ENCODE data around the gene AGBL1.

Gene AGBL1

DNA sequence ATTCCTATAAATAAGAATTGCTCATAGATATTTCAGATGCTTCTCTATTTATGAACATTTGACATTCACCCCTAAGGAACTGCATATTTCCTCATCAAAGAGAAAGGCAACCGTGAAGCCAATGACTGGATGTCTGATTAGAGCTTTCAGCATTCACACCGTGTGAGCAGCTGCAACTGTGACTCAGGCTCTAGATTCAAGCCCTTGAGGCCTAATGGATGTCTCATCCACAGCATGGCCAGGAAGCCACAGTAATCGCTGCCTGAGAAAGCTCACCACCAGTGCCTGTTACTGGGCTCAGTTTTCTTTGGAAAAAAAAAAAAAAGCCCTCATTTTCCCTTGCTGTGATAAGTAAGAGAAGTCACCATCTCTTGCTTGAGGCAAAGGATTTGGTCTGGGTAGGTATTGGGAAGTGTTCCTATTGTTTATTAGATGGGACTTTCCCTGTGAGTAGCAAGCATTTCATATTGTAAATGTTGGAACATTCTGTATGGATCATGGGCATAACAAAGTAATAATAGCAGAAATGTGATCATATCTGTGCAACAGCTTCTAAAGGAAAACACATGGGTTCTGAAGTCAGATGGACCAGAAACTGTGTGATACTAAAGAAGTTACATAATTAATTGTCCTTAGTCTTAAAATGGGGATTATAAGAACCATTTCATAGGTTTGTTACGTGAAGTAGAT is 783.7 kb downstream of the AGBL1 start:
- ChIA-PET CTCF (interaction anchor here (0.6 kb wide), 1 partner anchor 25 kb away, joined by 8 read pairs; no protein-coding TSS in a partner anchor), POLR2A (no interaction called here)
- TF ChIP-seq ZNF140 (tag by site-specific recombination; IDR thresholded peaks at IDR 0.05), result no peak
- no peak for TF ChIP-seq PRDM1 (tag by site-specific recombination; IDR thresholded peaks at IDR 0.05)
- TF ChIP-seq, protein P1, sequence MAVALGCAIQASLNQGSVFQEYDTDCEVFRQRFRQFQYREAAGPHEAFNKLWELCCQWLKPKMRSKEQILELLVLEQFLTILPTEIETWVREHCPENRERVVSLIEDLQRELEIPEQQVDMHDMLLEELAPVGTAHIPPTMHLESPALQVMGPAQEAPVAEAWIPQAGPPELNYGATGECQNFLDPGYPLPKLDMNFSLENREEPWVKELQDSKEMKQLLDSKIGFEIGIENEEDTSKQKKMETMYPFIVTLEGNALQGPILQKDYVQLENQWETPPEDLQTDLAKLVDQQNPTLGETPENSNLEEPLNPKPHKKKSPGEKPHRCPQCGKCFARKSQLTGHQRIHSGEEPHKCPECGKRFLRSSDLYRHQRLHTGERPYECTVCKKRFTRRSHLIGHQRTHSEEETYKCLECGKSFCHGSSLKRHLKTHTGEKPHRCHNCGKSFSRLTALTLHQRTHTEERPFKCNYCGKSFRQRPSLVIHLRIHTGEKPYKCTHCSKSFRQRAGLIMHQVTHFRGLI (tag by site-specific recombination; IDR thresholded peaks at IDR 0.05), result no peak
- TF ChIP-seq, protein P2, sequence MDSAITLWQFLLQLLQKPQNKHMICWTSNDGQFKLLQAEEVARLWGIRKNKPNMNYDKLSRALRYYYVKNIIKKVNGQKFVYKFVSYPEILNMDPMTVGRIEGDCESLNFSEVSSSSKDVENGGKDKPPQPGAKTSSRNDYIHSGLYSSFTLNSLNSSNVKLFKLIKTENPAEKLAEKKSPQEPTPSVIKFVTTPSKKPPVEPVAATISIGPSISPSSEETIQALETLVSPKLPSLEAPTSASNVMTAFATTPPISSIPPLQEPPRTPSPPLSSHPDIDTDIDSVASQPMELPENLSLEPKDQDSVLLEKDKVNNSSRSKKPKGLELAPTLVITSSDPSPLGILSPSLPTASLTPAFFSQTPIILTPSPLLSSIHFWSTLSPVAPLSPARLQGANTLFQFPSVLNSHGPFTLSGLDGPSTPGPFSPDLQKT (IDR thresholded peaks at IDR 0.05; ENCODE audit: borderline replicate concordance, low read depth, low read length), result no peak
- no peak for TF ChIP-seq ZNF510 (tag by site-specific recombination; IDR thresholded peaks at IDR 0.05; ENCODE audit: insufficient replicate concordance)
- no peak for TF ChIP-seq ZBTB21 (tag by site-specific recombination; IDR thresholded peaks at IDR 0.05)
- TF ChIP-seq KLF1 (tag by site-specific recombination; IDR thresholded peaks at IDR 0.05), result no peak
- TF ChIP-seq ZNF707 (tag by site-specific recombination; IDR thresholded peaks at IDR 0.05), result no peak
- no peak for TF ChIP-seq HOXD13 (CRISPR knock-in tag; IDR thresholded peaks at IDR 0.05; ENCODE audit: borderline replicate concordance)
- TF ChIP-seq, protein P3, sequence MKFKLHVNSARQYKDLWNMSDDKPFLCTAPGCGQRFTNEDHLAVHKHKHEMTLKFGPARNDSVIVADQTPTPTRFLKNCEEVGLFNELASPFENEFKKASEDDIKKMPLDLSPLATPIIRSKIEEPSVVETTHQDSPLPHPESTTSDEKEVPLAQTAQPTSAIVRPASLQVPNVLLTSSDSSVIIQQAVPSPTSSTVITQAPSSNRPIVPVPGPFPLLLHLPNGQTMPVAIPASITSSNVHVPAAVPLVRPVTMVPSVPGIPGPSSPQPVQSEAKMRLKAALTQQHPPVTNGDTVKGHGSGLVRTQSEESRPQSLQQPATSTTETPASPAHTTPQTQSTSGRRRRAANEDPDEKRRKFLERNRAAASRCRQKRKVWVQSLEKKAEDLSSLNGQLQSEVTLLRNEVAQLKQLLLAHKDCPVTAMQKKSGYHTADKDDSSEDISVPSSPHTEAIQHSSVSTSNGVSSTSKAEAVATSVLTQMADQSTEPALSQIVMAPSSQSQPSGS (tag by site-specific recombination; IDR thresholded peaks at IDR 0.05; ENCODE audit: low read depth), result no peak
- TF ChIP-seq ZNF350 (tag by site-specific recombination; IDR thresholded peaks at IDR 0.05), result no peak
- TF ChIP-seq ZNF791 (tag by site-specific recombination; IDR thresholded peaks at IDR 0.05), result no peak
- no peak for TF ChIP-seq ZNF221 (tag by site-specific recombination; IDR thresholded peaks at IDR 0.05; ENCODE audit: borderline replicate concordance)
- TF ChIP-seq, protein P4, sequence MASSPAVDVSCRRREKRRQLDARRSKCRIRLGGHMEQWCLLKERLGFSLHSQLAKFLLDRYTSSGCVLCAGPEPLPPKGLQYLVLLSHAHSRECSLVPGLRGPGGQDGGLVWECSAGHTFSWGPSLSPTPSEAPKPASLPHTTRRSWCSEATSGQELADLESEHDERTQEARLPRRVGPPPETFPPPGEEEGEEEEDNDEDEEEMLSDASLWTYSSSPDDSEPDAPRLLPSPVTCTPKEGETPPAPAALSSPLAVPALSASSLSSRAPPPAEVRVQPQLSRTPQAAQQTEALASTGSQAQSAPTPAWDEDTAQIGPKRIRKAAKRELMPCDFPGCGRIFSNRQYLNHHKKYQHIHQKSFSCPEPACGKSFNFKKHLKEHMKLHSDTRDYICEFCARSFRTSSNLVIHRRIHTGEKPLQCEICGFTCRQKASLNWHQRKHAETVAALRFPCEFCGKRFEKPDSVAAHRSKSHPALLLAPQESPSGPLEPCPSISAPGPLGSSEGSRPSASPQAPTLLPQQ (tag by site-specific recombination; IDR thresholded peaks at IDR 0.05), result no peak
- no peak for TF ChIP-seq ZNF214 (tag by site-specific recombination; IDR thresholded peaks at IDR 0.05; ENCODE audit: borderline replicate concordance)
- no peak for TF ChIP-seq RBAK (tag by site-specific recombination; IDR thresholded peaks at IDR 0.05)
- TF ChIP-seq, protein P5, sequence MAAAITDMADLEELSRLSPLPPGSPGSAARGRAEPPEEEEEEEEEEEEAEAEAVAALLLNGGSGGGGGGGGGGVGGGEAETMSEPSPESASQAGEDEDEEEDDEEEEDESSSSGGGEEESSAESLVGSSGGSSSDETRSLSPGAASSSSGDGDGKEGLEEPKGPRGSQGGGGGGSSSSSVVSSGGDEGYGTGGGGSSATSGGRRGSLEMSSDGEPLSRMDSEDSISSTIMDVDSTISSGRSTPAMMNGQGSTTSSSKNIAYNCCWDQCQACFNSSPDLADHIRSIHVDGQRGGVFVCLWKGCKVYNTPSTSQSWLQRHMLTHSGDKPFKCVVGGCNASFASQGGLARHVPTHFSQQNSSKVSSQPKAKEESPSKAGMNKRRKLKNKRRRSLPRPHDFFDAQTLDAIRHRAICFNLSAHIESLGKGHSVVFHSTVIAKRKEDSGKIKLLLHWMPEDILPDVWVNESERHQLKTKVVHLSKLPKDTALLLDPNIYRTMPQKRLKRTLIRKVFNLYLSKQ (tag by site-specific recombination; IDR thresholded peaks at IDR 0.05; ENCODE audit: borderline replicate concordance), result no peak
- TF ChIP-seq EGR2 (tag by site-specific recombination; IDR thresholded peaks at IDR 0.05; ENCODE audit: low read depth), result no peak
- Histone ChIP-seq H3K36me3 (ENCODE audit: control insufficient read depth in 2 of 2, insufficient read depth in 1 of 2, low read length in 2 of 2) (no peaks in the 10 kb centered on the region), H3K27ac (ENCODE audit: extremely low read depth, low read depth, low read length) (no peak overlapping the region), H3K9me3 (ENCODE audit: control insufficient read depth, insufficient read depth, low read depth, low read length) (no peaks in the 10 kb centered on the region), H3K4me1 (ENCODE audit: control insufficient read depth, insufficient read depth, low read length) (no peaks in the 10 kb centered on the region), H3K4me3 (ENCODE audit: low read depth, low read length) (no peak overlapping the region)
